ENCODE measurements around the gene METTL1.
A peak's percentile ranks its signal among the peaks of the same experiment; 100 is the strongest.
"Not testable (repeated sequence)": the region's sequence is repeated elsewhere in the genome, so short reads cannot be mapped to it uniquely, and the experiment has no call there.

The METTL1 gene

GRCh38 chr12:57771873-57772428, at the start of gene METTL1:
Gene METTL1, minus strand, starts transcription at chr12:57772105. Its CDS starts 22 bp downstream, at chr12:57772083.
- DNase-seq (ENCODE audit: low read depth in 1 of 2, low spot score in 1 of 2), result peak; percentile 74 to 87

- DNase-seq (ENCODE audit: low read depth in 1 of 2, low spot score in 1 of 2), result not testable (repeated sequence)
These were observed 49.1 kb upstream of the METTL1 start for GRCh38 chr12:57821015-57821414.

- not testable (repeated sequence) for DNase-seq (ENCODE audit: low read depth in 1 of 2, low spot score in 1 of 2)
These were observed 48.2 kb upstream of the METTL1 start for GRCh38 chr12:57820119-57820518.

- DNase-seq (ENCODE audit: low read depth in 1 of 2, low spot score in 1 of 2), result not testable (repeated sequence)
These were observed 46.1 kb upstream of the METTL1 start for GRCh38 chr12:57817990-57818331.

- no peak for DNase-seq (ENCODE audit: low read depth in 1 of 2, low spot score in 1 of 2)
These were observed 45.5 kb upstream of the METTL1 start for GRCh38 chr12:57817261-57817989.

- no peak for DNase-seq (ENCODE audit: low read depth in 1 of 2, low spot score in 1 of 2)
These were observed 44.9 kb upstream of the METTL1 start for GRCh38 chr12:57816855-57817151.

GRCh38 chr12:57816001-57816854, 44.3 kb upstream of the METTL1 start:
- no peak for DNase-seq (ENCODE audit: low read depth in 1 of 2, low spot score in 1 of 2)

GRCh38 chr12:57815177-57816000, 43.5 kb upstream of the METTL1 start:
- no peak for DNase-seq (ENCODE audit: low read depth in 1 of 2, low spot score in 1 of 2)

GRCh38 chr12:57813971-57814772, 42.3 kb upstream of the METTL1 start:
- DNase-seq (ENCODE audit: low read depth in 1 of 2, low spot score in 1 of 2), result no peak

GRCh38 chr12:57813111-57813970, 41.4 kb upstream of the METTL1 start:
- no peak for DNase-seq (ENCODE audit: low read depth in 1 of 2, low spot score in 1 of 2)

- DNase-seq (ENCODE audit: low read depth in 1 of 2, low spot score in 1 of 2), result no peak
These were observed 39.3 kb upstream of the METTL1 start for GRCh38 chr12:57811028-57811755.

GRCh38 chr12:57810450-57810849, 38.5 kb upstream of the METTL1 start:
- no peak for DNase-seq (ENCODE audit: low read depth in 1 of 2, low spot score in 1 of 2)

- DNase-seq (ENCODE audit: low read depth in 1 of 2, low spot score in 1 of 2), result no peak
These were observed 37.5 kb upstream of the METTL1 start for GRCh38 chr12:57809425-57809824.

GRCh38 chr12:57808351-57808750, 36.4 kb upstream of the METTL1 start:
- no peak for DNase-seq (ENCODE audit: low read depth in 1 of 2, low spot score in 1 of 2)

- DNase-seq (ENCODE audit: low read depth in 1 of 2, low spot score in 1 of 2), result no peak
These were observed 35.4 kb upstream of the METTL1 start for GRCh38 chr12:57807285-57807684.

- DNase-seq (ENCODE audit: low read depth in 1 of 2, low spot score in 1 of 2), result no peak
These were observed 34.8 kb upstream of the METTL1 start for GRCh38 chr12:57806677-57807076.

- no peak for DNase-seq (ENCODE audit: low read depth in 1 of 2, low spot score in 1 of 2)
These were observed 31.5 kb upstream of the METTL1 start for GRCh38 chr12:57803319-57803893.

- DNase-seq (ENCODE audit: low read depth in 1 of 2, low spot score in 1 of 2), result no peak
These were observed 30.7 kb upstream of the METTL1 start for GRCh38 chr12:57802607-57803006.

- no peak for DNase-seq (ENCODE audit: low read depth in 1 of 2, low spot score in 1 of 2)
These were observed 29.1 kb upstream of the METTL1 start for GRCh38 chr12:57800965-57801364.

Data from stimulated activated CD4-positive, alpha-beta T cell treated with anti-CD3 and anti-CD28 coated beads, Interleukin-15, amount 100 ng/mL, for 1 hour (primary cell).